Endothelial cell of umbilical vein (primary cell): Measurements from ENCODE around the gene STYK1. TPM values are rescaled to one million over a fixed set of nuclear protein-coding genes. Genes with fewer than 3 reads are reported as not detected.

Experiments
- BruUV-seq: library from RNA; stranded (reverse); fragments of 400-500 nt; replicated peaks from 2 replicates; lab custom pipeline; 2021; lab: Mats Ljungman, UMichigan
- CTCF ChIA-PET: fragments of 300-600, 350-600 bp; sonication (Branson Sonifier 250); formaldehyde crosslinking; loops from one replicate; lab custom pipeline; 2021; ENCODE audit warnings: antibody characterized with exemption, inconsistent platforms; lab: Charles Lee
- POLR2A ChIA-PET: fragments of 300-600, 350-600 bp; sonication (Branson Sonifier 250); formaldehyde crosslinking; loops from one replicate; lab custom pipeline; 2021; ENCODE audit warnings: antibody characterized with exemption, inconsistent platforms; lab: Charles Lee
- DNase-seq: peaks from one replicate; pipeline ENCODE4 v3.0.0-alpha.2; 2011; ENCODE audit warnings: low read depth, low spot score
- FAIRE-seq: peaks from 2 replicates; lab custom pipeline; 2011; peaks lifted over from hg19 to GRCh38; lab: Jason Lieb, UNC
- H2AFZ ChIP-seq: 2 replicates; pipeline ENCODE4 v1.6.0; 2012; ENCODE audit warnings: low read depth, low read length, control low read depth, inconsistent platforms
- H3K27ac ChIP-seq: 2 replicates; pipeline ENCODE4 v1.5.1; 2011; ENCODE audit warnings: low read depth, mild to moderate bottlenecking, control low read depth, low read length, moderate library complexity; ENCODE audit not compliant: insufficient read depth
- H3K27me3 ChIP-seq, 2 experiments: 2 replicates each; pipeline versions ENCODE4 v1.6.0 to v1.6.1; 2011; ENCODE audit warnings: low read length in 2 of 2, mixed read lengths in 1 of 2; ENCODE audit not compliant: control insufficient read depth in 2 of 2, insufficient read depth in 2 of 2
- H3K36me3 ChIP-seq, 2 experiments: 2 replicates in 1 of 2; 3 replicates in 1 of 2; pipeline ENCODE4 v1.5.1; 2011; ENCODE audit warnings: low read length in 2 of 2, mild to moderate bottlenecking in 1 of 2, moderate library complexity in 1 of 2; ENCODE audit not compliant: control insufficient read depth in 2 of 2, insufficient read depth in 2 of 2; ENCODE audit errors: extremely low read depth in 1 of 2
- H3K4me1 ChIP-seq: 3 replicates; pipeline ENCODE4 v1.5.1; 2011; ENCODE audit warnings: mild to moderate bottlenecking, low read length; ENCODE audit not compliant: control insufficient read depth, insufficient read depth; ENCODE audit errors: extremely low read depth
- H3K4me2 ChIP-seq: 2 replicates; pipeline ENCODE4 v1.6.1; 2011; ENCODE audit warnings: low read length, control low read depth, mixed read lengths; ENCODE audit not compliant: insufficient read depth
- H3K4me3 ChIP-seq, 3 experiments: fragments of 200-600 bp in 1 of 3; sonication (generic), shearing (Covaris generic) in 1 of 3; replicated peaks in 1 of 3; 2 replicates each; pipeline ENCODE4 v1.5.1; 2011 to 2016; ENCODE audit warnings: control low read depth in 3 of 3, low read length in 3 of 3, mild to moderate bottlenecking in 2 of 3, inconsistent platforms in 1 of 3, low read depth in 1 of 3, moderate library complexity in 1 of 3; ENCODE audit not compliant: insufficient read depth in 1 of 3
- H3K79me2 ChIP-seq: 2 replicates; pipeline ENCODE4 v1.6.0; 2012; ENCODE audit warnings: low read length, inconsistent platforms; ENCODE audit not compliant: control insufficient read depth, insufficient read depth
- H3K9ac ChIP-seq: replicated peaks from 2 replicates; pipeline ENCODE3; 2011; ENCODE audit warnings: low read length, control low read depth; ENCODE audit not compliant: insufficient read depth; ENCODE audit errors: extremely low read depth
- H3K9me1 ChIP-seq: replicated peaks from 3 replicates; pipeline ENCODE4 v1.6.0; 2011; ENCODE audit warnings: mild to moderate bottlenecking, low read length; ENCODE audit not compliant: control insufficient read depth, insufficient read depth; ENCODE audit errors: extremely low read depth
- H3K9me3 ChIP-seq: replicated peaks from 2 replicates; pipeline ENCODE4 v1.5.1; 2012; ENCODE audit warnings: low read length, inconsistent platforms; ENCODE audit not compliant: control insufficient read depth, insufficient read depth
- H4K20me1 ChIP-seq: replicated peaks from 2 replicates; pipeline ENCODE3; 2011; ENCODE audit warnings: mild to moderate bottlenecking, low read length; ENCODE audit not compliant: control insufficient read depth, insufficient read depth; ENCODE audit errors: extremely low read depth
- CTCF ChIP-seq, 2 donors: IDR thresholded peaks; 1 replicate in 1 of 2; 2 replicates in 1 of 2; pipeline ENCODE4 v1.5.1; 2011; ENCODE audit warnings: low read length in 2 of 2, mild to moderate bottlenecking in 2 of 2, moderate library complexity in 2 of 2, control low read depth in 1 of 2, inconsistent platforms in 1 of 2, low read depth in 1 of 2; ENCODE audit not compliant: insufficient read depth in 1 of 2; ENCODE audit errors: extremely low read depth in 1 of 2
- EZH2 ChIP-seq: IDR thresholded peaks from 2 replicates; pipeline ENCODE4 v1.6.1; 2012; ENCODE audit warnings: borderline replicate concordance, low read depth, mild to moderate bottlenecking, moderate library complexity, low read length, inconsistent platforms; ENCODE audit not compliant: severe bottlenecking
- FOS ChIP-seq: IDR thresholded peaks from 2 replicates; pipeline ENCODE4 v1.6.1; 2011; ENCODE audit warnings: mild to moderate bottlenecking, low read length, moderate library complexity, borderline replicate concordance; ENCODE audit not compliant: insufficient read depth
- GATA2 ChIP-seq: IDR thresholded peaks from 2 replicates; pipeline ENCODE4 v1.7.0; 2011; ENCODE audit warnings: low read depth, mild to moderate bottlenecking, moderate library complexity, mixed read lengths, low read length; ENCODE audit not compliant: insufficient read length, insufficient read depth
- MAX ChIP-seq: IDR thresholded peaks from 2 replicates; pipeline ENCODE4 v1.6.1; 2011; ENCODE audit not compliant: insufficient read depth, insufficient read length
- MYC ChIP-seq: IDR thresholded peaks from one replicate; pipeline ENCODE4 v1.6.1; 2011; ENCODE audit warnings: mild to moderate bottlenecking, low read depth, low read length
- POLR2A ChIP-seq: IDR thresholded peaks from 2 replicates; pipeline ENCODE4 v1.6.1; 2012; ENCODE audit warnings: low read depth, mild to moderate bottlenecking, control low read depth, low read length
- dilution Hi-C: fragments of 300-500 bp; cut with MboI; formaldehyde crosslinking; loops from one replicate; pipeline ENCODE4 v1.15.0; 2019; ENCODE audit warnings: low sequenced_read_pairs; ENCODE audit not compliant: extremely low pct_ligation_motif_present
- intact Hi-C: fragments of 100-400 bp; cut with micrococcal nuclease; formaldehyde crosslinking; loops from one replicate; pipeline ENCODE4 v1.10.0; 2022
- polyA plus RNA-seq, 4 experiments: library from polyadenylated mRNA; depleted of rRNA in 3 of 4; stranded (reverse) in 3 of 4; unstranded in 1 of 4; fragments of >200 nt; gene quantifications; 2 replicates each; pipeline versions ENCODE4 v1.2.1 to v1.2.3, GENCODE V29; 2011 to 2012; ENCODE audit warnings: missing spikeins in 1 of 4
- total RNA-seq: library from RNA; stranded (reverse); gene quantifications from 2 replicates; pipeline ENCODE4 v1.2.3, GENCODE V29; 2021

The STYK1 gene
- total and polyA plus RNA-seq, 2 donors (not counting 3 experiments of a cell fraction or from before 2014, with no cell fraction given) = 7.7 to 15.2 TPM

GRCh38 chr12:10600988-10601387 lies 72.9 kb downstream of the STYK1 start:
- POLR2A ChIA-PET = no interaction called here
- intact Hi-C loops = no loop called here

More at GRCh38 chr12:10600988-10601387, 72.9 kb downstream of the STYK1 start:
- FAIRE-seq (no peak), DNase-seq (no peak)
- dilution Hi-C loops = no loop called here
- no peak overlapping the region for H2AFZ ChIP-seq
- no peak overlapping the region for H3K9ac ChIP-seq
- H3K36me3 ChIP-seq = no peaks in the 10 kb centered on the region
- CTCF ChIA-PET = no interaction called here
- no peak overlapping the region for H3K4me3 ChIP-seq
- no peaks in the 10 kb centered on the region for H4K20me1 ChIP-seq
- no TSS peak for BruUV-seq
- no peaks in the 10 kb centered on the region for H3K9me1 ChIP-seq
- H3K4me2 ChIP-seq = no peak overlapping the region
- no peak for TF ChIP-seq CTCF (IDR thresholded peaks at IDR 0.05; ENCODE audit: extremely low read depth in 1 of 2, insufficient read depth in 1 of 2, low read depth in 1 of 2, low read length in 2 of 2)
- no peak for TF ChIP-seq FOS
- TF ChIP-seq MYC = no peak
- TF ChIP-seq MAX = no peak
- TF ChIP-seq GATA2 = no peak
- no peak for TF ChIP-seq EZH2
- TF ChIP-seq POLR2A = no peak
- no peaks in the 10 kb centered on the region for H3K27me3 ChIP-seq
- no peaks in the 10 kb centered on the region for H3K79me2 ChIP-seq
- no peak overlapping the region for H3K27ac ChIP-seq
- H3K4me1 ChIP-seq = no peaks in the 10 kb centered on the region
- no peaks in the 10 kb centered on the region for H3K9me3 ChIP-seq
